Activated CD4-positive, CD25-positive, alpha-beta regulatory T cell (primary cell): Measurements from ENCODE around the gene LRRK2.
"Not testable (repeated sequence)": the region's sequence is repeated elsewhere in the genome, so short reads cannot be mapped to it uniquely, and the experiment has no call there.

Source experiments
- DNase-seq, 4 experiments: peaks; one replicate each; lab custom pipeline; 2025; lab: John Stamatoyannopoulos, UW

Gene LRRK2

GRCh38 chr12:40212566-40212965 is 12.2 kb upstream of the LRRK2 start:
- no peak for DNase-seq

GRCh38 chr12:40215982-40216381 is 8.8 kb upstream of the LRRK2 start:
- DNase-seq = no peak

GRCh38 chr12:40216516-40217288 is 8.1 kb upstream of the LRRK2 start:
- no peak for DNase-seq

- DNase-seq = no peak
Observed at GRCh38 chr12:40219760-40220159, 5.0 kb upstream of the LRRK2 start.

- no peak for DNase-seq
Observed at GRCh38 chr12:40222247-40222646, 2.5 kb upstream of the LRRK2 start.

- DNase-seq = no peak
Observed at GRCh38 chr12:40223646-40224045, 1.2 kb upstream of the LRRK2 start.

- DNase-seq = no peak
Observed at GRCh38 chr12:40225337-40225983, 663 bp downstream of the LRRK2 start.

- DNase-seq = no peak
Observed at GRCh38 chr12:40225984-40226602, 1.3 kb downstream of the LRRK2 start.

GRCh38 chr12:40226705-40227104 is 1.9 kb downstream of the LRRK2 start:
- DNase-seq = no peak

- no peak for DNase-seq
Observed at GRCh38 chr12:40227447-40227846, 2.6 kb downstream of the LRRK2 start.

- no peak for DNase-seq
Observed at GRCh38 chr12:40228727-40229126, 3.9 kb downstream of the LRRK2 start.

GRCh38 chr12:40229690-40230651 is 5.2 kb downstream of the LRRK2 start:
- DNase-seq = no peak

- DNase-seq = no peak
Observed at GRCh38 chr12:40232602-40233001, 7.8 kb downstream of the LRRK2 start.

GRCh38 chr12:40233741-40234367 is 9.1 kb downstream of the LRRK2 start:
- DNase-seq = no peak

GRCh38 chr12:40236357-40236850 is 11.6 kb downstream of the LRRK2 start:
- no peak for DNase-seq

- no peak for DNase-seq
Observed at GRCh38 chr12:40238266-40238902, 13.6 kb downstream of the LRRK2 start.

GRCh38 chr12:40238979-40239378 is 14.2 kb downstream of the LRRK2 start:
- no peak for DNase-seq

GRCh38 chr12:40240779-40241178 is 16.0 kb downstream of the LRRK2 start:
- DNase-seq = no peak

- DNase-seq = no peak
Observed at GRCh38 chr12:40241741-40242140, 16.9 kb downstream of the LRRK2 start.

- DNase-seq = not testable (repeated sequence)
Observed at GRCh38 chr12:40244526-40245156, 19.8 kb downstream of the LRRK2 start.
